ENCODE data around the gene VPS9D1. TPM values are rescaled to one million over a fixed set of nuclear protein-coding genes. Genes with fewer than 3 reads are reported as not detected.
A peak's percentile ranks its signal among the peaks of the same experiment; 100 is the strongest.

Gene VPS9D1
- polyA plus RNA-seq, 3 donors, result 1.2 to 29.7 (median 1.6) TPM

DNA sequence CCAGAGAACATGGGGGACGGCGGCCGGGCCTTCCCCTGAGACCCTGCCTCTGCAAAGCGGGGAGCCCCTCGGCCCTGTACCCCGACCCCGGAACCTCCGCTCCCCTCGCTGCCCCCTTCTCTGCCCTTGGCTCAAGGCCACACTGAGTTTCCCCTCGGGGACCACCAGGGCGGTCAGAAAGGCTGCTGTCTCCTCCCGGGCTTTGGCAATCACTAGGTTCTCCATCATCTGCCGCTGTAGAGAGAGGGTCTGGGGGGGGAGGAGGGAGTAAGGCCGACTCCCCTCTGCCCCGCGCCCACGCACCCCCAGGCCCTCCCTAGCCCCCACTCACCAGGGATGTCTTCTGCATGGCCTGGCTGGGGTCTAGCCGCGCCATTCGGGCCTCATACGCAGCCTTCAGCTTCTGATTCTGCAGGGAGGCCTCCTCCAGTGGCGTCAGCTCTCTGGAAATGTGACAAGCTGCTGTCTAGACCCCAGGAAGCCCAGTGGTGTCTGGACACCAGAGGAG is 8.4 kb downstream of the VPS9D1 start:
- WGBS (ENCODE audit: insufficient coverage), result 18% methylated on average over 14 of the region's 22 CpGs
- Mint-ChIP-seq H3K27ac (no peak overlapping the region), H3K36me3 (peaks cover 9 to 26% of the 10 kb centered on the region in 2 donors), H3K4me3 (peak overlapping the region; percentile 51 to 64), H3K4me1 (peaks cover 8% of the 10 kb centered on the region), H3K27me3 (ENCODE audit: low read depth in 3 of 3) (peaks cover 8 to 19% (median 16%) of the 10 kb centered on the region in 3 donors), H3K9me3 (peaks cover 0 to 2% (median 0%) of the 10 kb centered on the region in 7 donors)
- TF ChIP-seq, protein P1, sequence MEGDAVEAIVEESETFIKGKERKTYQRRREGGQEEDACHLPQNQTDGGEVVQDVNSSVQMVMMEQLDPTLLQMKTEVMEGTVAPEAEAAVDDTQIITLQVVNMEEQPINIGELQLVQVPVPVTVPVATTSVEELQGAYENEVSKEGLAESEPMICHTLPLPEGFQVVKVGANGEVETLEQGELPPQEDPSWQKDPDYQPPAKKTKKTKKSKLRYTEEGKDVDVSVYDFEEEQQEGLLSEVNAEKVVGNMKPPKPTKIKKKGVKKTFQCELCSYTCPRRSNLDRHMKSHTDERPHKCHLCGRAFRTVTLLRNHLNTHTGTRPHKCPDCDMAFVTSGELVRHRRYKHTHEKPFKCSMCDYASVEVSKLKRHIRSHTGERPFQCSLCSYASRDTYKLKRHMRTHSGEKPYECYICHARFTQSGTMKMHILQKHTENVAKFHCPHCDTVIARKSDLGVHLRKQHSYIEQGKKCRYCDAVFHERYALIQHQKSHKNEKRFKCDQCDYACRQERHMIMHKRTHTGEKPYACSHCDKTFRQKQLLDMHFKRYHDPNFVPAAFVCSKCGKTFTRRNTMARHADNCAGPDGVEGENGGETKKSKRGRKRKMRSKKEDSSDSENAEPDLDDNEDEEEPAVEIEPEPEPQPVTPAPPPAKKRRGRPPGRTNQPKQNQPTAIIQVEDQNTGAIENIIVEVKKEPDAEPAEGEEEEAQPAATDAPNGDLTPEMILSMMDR (IDR thresholded peaks at IDR 0.05), result no peak
- DNase-seq, result no peak
- H3K36me3 ChIP-seq (replicated peaks in 1 of 2; ENCODE audit: control insufficient read depth in 1 of 2, insufficient read depth in 2 of 2, low read length in 2 of 2), result peaks cover 9 to 18% of the 10 kb centered on the region in 2 donors
- H3K27me3 ChIP-seq (ENCODE audit: control insufficient read depth in 2 of 2, insufficient read depth in 2 of 2, low read length in 2 of 2), result peaks cover 0 to 12% of the 10 kb centered on the region in 2 donors
- peak overlapping the region; percentile 68 for H2AFZ ChIP-seq (ENCODE audit: insufficient read depth, low read depth, low read length, poor library complexity, severe bottlenecking)
- no peaks in the 10 kb centered on the region for H3K79me2 ChIP-seq (ENCODE audit: insufficient read depth, low read length)
- peak overlapping the region; percentile 74 for H3K4me2 ChIP-seq (replicated peaks; ENCODE audit: extremely low read depth, low read length, poor library complexity, severe bottlenecking)
- no peaks in the 10 kb centered on the region for H3K9me3 ChIP-seq (replicated peaks in 1 of 2; ENCODE audit: control insufficient read depth in 1 of 2, insufficient read depth in 1 of 2, low read length in 2 of 2)
- H3K27ac ChIP-seq (ENCODE audit: low read depth in 1 of 2, low read length in 2 of 2), result no peak overlapping the region
- intact Hi-C loops (cut with micrococcal nuclease), result no loop called here
- peak overlapping the region in 2 of 3 experiments; percentile 16 to 63 for H3K4me3 ChIP-seq (replicated peaks in 1 of 3; ENCODE audit: low read depth in 2 of 3, low read length in 3 of 3)
- no peaks in the 10 kb centered on the region for H4K20me1 ChIP-seq (ENCODE audit: insufficient read depth, low read length)
- peaks cover 12 to 15% of the 10 kb centered on the region in 2 donors for H3K4me1 ChIP-seq (ENCODE audit: control insufficient read depth in 1 of 2, insufficient read depth in 2 of 2, low read length in 2 of 2)
- H3K9ac ChIP-seq (ENCODE audit: insufficient read depth, low read length, poor library complexity, severe bottlenecking), result peak overlapping the region; percentile 15

DNA sequence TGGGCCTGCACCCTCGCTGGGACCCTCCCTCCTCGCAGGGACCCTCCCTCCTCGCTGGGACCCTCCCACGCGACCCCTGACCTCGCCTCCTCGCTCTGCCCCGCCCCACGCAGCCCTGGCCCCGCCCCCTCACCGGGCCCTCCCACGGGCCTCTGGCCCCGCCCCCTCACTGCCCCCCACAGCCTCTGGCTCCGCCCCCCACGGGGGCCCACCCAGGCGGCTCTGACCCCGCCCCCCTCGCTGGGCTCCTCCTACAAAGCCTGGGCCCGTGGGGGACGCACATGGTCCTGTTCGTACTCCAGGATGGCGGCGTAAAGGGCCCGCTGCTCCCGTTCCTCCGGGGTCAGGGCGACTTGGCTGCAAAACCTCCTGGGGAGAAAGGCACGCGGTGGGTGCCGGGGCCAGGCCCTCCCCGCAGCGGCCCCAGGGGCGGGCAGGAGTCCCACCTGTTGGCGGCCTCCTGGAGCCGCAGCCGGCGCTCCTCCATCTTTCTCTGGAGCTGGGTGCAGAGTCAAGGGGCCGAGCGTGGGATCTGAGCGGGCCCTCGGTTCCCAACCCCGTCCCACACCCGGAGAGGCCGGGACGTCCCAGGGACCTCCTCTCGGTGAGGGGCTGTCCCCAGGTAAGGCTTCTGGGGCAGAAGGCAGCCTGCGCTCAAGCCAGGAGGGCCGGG is 9.0 kb downstream of the VPS9D1 start:
- Histone ChIP-seq H3K27ac (ENCODE audit: low read depth in 1 of 2, low read length in 2 of 2) (no peak overlapping the region), H4K20me1 (ENCODE audit: insufficient read depth, low read length) (no peaks in the 10 kb centered on the region), H2AFZ (ENCODE audit: insufficient read depth, low read depth, low read length, poor library complexity, severe bottlenecking) (peak overlapping the region; percentile 68), H3K4me3 (replicated peaks in 1 of 3; ENCODE audit: low read depth in 2 of 3, low read length in 3 of 3) (peak overlapping the region; percentile 1 to 63 (median 16)), H3K79me2 (ENCODE audit: insufficient read depth, low read length) (no peaks in the 10 kb centered on the region), H3K4me2 (replicated peaks; ENCODE audit: extremely low read depth, low read length, poor library complexity, severe bottlenecking) (peak overlapping the region; percentile 74), H3K36me3 (replicated peaks in 1 of 2; ENCODE audit: control insufficient read depth in 1 of 2, insufficient read depth in 2 of 2, low read length in 2 of 2) (peaks cover 9 to 18% of the 10 kb centered on the region in 2 donors), H3K27me3 (ENCODE audit: control insufficient read depth in 2 of 2, insufficient read depth in 2 of 2, low read length in 2 of 2) (peaks cover 0 to 12% of the 10 kb centered on the region in 2 donors), H3K9me3 (replicated peaks in 1 of 2; ENCODE audit: control insufficient read depth in 1 of 2, insufficient read depth in 1 of 2, low read length in 2 of 2) (no peaks in the 10 kb centered on the region), H3K4me1 (ENCODE audit: control insufficient read depth in 1 of 2, insufficient read depth in 2 of 2, low read length in 2 of 2) (peaks cover 12 to 14% of the 10 kb centered on the region in 2 donors), H3K9ac (ENCODE audit: insufficient read depth, low read length, poor library complexity, severe bottlenecking) (peak overlapping the region; percentile 15)
- no peak for DNase-seq
- Mint-ChIP-seq H3K27ac (no peak overlapping the region), H3K9me3 (peaks cover 0 to 2% (median 0%) of the 10 kb centered on the region in 7 donors), H3K4me3 (peak overlapping the region; percentile 31 to 64), H3K4me1 (peaks cover 7% of the 10 kb centered on the region), H3K36me3 (peaks cover 9 to 29% of the 10 kb centered on the region in 2 donors), H3K27me3 (ENCODE audit: low read depth in 3 of 3) (peaks cover 10 to 20% (median 16%) of the 10 kb centered on the region in 3 donors)
- TF ChIP-seq, protein P1 (IDR thresholded peaks at IDR 0.05), result no peak
- 3% methylated on average over 38 of the region's 48 CpGs for WGBS (ENCODE audit: insufficient coverage)
- intact Hi-C loops (cut with micrococcal nuclease), result no loop called here

Data from CD14-positive monocyte (primary cell).